Coronary artery (tissue), 2 donors: ENCODE data around the gene SYT6.

ENCODE experiments used
- DNase-seq: peaks from one replicate; pipeline ENCODE4 v3.0.0-alpha.2; 2017; ENCODE audit warnings: low spot score
- H3K27ac ChIP-seq, 2 donors: fragments of 200-600 bp; sonication (generic); one replicate each; pipeline ENCODE4 v1.5.1; 2016 to 2019
- H3K4me3 ChIP-seq: fragments of 200-600 bp; sonication (generic); 2 replicates; pipeline ENCODE4 v1.5.1; 2016; ENCODE audit warnings: mild to moderate bottlenecking, moderate library complexity
- TF ChIP-seq, protein P1 (sequence below): fragments of 200-600 bp; sonication (generic); IDR thresholded peaks from one replicate; pipeline ENCODE4 v1.5.1; 2019; ENCODE audit warnings: antibody characterized with exemption

The SYT6 gene

GRCh38 chr1:114154963-114155322 lies 1.3 kb upstream of the SYT6 start:
- DNase-seq: no peak
- Histone ChIP-seq H3K27ac (no peak overlapping the region), H3K4me3 (no peak overlapping the region)
- TF ChIP-seq, protein P1, sequence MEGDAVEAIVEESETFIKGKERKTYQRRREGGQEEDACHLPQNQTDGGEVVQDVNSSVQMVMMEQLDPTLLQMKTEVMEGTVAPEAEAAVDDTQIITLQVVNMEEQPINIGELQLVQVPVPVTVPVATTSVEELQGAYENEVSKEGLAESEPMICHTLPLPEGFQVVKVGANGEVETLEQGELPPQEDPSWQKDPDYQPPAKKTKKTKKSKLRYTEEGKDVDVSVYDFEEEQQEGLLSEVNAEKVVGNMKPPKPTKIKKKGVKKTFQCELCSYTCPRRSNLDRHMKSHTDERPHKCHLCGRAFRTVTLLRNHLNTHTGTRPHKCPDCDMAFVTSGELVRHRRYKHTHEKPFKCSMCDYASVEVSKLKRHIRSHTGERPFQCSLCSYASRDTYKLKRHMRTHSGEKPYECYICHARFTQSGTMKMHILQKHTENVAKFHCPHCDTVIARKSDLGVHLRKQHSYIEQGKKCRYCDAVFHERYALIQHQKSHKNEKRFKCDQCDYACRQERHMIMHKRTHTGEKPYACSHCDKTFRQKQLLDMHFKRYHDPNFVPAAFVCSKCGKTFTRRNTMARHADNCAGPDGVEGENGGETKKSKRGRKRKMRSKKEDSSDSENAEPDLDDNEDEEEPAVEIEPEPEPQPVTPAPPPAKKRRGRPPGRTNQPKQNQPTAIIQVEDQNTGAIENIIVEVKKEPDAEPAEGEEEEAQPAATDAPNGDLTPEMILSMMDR: no peak

DNA sequence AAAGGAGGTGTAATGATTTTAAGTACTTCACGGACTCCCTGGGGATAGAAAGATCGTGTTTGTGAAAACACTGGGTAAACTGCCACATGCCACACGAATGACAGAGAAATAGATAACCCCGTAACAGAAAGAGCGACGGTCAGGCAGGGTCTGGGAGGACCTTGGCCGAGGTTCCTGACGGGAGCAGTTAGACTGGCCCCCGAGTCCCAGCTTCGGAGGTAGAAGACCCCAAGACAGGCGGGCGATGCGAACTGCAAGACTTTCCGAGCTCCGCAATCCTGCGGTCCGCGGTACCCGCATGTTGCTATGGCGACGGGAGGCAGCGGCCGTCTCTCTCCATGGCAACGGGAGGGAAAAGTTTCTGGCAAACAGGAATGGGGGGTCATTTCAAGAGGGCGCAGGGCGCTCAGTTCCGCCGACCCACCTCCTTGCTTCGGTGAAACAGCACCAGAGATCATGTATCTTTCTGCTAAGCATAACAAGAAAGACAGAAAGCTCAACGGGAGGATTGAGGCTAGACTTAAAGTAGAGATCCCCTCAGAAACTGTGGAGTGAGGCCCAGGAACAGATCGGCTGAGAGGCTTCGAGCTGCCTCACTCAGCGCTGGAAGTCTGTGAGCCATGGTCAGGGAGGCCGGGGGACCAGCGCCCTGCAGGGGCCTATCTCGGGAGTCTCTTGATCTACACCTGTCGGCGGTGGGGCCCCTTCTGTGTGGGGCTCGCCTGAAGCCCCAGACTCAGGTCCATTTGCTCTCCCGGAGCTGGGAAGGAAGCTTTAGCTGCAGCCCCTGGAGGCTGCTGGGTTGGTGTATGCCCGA lies 685 bp upstream of the SYT6 start:
- TF ChIP-seq, protein P1: no peak
- no peak for DNase-seq
- no peak overlapping the region for H3K27ac ChIP-seq
- peak overlapping the region; percentile 64 for H3K4me3 ChIP-seq

- no peak overlapping the region for H3K27ac ChIP-seq
- DNase-seq: no peak
- peak overlapping the region; percentile 64 for H3K4me3 ChIP-seq
- TF ChIP-seq, protein P1: no peak
These were observed 985 bp downstream of the SYT6 start for GRCh38 chr1:114152508-114153260.

DNA sequence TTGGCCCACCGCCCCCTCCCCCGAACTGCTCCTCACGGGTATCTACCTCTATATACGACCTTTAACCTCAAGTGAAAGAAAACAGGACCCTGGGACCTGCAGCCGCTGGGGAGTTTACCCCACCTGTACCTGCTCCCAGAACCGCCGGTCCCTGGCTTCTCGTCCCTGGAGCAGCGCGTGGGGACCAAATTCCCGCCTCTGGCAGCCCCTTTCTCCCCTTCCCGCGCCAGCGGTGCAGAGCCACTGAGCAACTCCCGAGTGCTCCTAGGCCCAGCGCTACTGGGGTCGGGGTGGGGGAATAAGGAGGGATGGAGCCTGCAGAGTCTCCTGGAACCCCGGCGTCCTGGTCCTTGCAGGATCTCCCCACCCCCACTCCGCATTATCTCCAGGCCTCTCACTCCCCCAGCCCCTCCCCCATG lies 1.6 kb downstream of the SYT6 start:
- DNase-seq: no peak
- H3K27ac ChIP-seq: no peak overlapping the region
- H3K4me3 ChIP-seq: peak overlapping the region; percentile 64
- TF ChIP-seq, protein P1: no peak

DNA sequence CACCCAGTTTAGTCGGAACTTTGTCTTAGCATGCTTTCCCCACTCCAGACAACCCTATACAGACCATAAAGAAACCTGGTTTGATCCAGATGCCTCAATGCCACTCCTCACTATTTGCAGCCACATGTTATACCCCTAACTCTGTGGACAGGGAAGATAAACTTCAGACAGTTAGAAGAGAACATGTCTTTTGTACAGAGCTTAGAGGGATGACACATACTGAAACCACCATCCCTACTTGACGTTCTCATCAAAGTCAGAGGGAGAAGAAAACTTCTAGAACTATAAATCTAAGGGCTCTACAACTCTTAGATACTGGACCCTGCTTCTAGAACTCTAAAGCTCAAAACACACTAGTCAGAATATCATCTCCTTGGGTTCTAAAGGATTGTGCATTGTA lies 3.7 kb downstream of the SYT6 start:
- Histone ChIP-seq H3K27ac (no peak overlapping the region), H3K4me3 (no peak overlapping the region)
- TF ChIP-seq, protein P1: no peak
- no peak for DNase-seq

DNA sequence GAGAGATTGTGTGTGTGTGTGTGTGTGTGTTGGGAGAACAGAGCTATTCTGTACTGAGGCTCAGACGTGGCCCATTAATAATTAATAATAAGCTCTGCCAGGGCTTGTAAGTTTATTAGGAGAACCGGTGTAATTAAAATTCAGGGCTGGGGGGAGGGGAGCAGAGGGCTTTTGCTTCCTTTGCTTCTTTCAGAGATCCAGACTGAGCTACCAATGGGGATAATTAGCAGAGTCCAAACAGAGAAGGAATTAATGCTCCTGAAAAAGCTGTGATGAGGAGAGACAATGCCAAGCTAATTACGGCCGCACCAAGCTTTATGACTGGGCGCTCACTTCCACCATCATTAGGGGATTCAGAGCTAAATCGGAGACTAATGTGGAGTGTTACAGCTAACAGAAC lies 4.5 kb downstream of the SYT6 start:
- H3K4me3 ChIP-seq: no peak overlapping the region
- no peak for DNase-seq
- H3K27ac ChIP-seq: no peak overlapping the region
- TF ChIP-seq, protein P1: no peak
